Left lobe of liver (tissue), 2 donors: ENCODE measurements around the gene SLC9A9. TPM values are rescaled to one million over a fixed set of nuclear protein-coding genes. Genes with fewer than 3 reads are reported as not detected.
"Not testable (repeated sequence)": the region's sequence is repeated elsewhere in the genome, so short reads cannot be mapped to it uniquely, and the experiment has no call there.

ENCODE experiments used
- ATAC-seq: fragments of 200-7000 bp; cut with Tn5 transposase; one replicate; pipeline ENCODE4 v1.9.1; 2020; ENCODE audit warnings: mild to moderate bottlenecking, moderate library complexity
- DNase-seq: peaks from one replicate; pipeline ENCODE4 v3.0.0-alpha.2; 2020; ENCODE audit warnings: low spot score
- total RNA-seq: library from RNA; stranded (reverse); gene quantifications from one replicate; pipeline ENCODE4 v1.2.1, GENCODE V29; 2021
- donor health status: DM: no; HTN: no; CAD: no; lungs with moderate emphysema.
- donor health status: DM: no; HTN: yes; CAD: no.

The SLC9A9 gene
- total RNA-seq, 1 donor from 2014 or later = 2.5 TPM

DNA sequence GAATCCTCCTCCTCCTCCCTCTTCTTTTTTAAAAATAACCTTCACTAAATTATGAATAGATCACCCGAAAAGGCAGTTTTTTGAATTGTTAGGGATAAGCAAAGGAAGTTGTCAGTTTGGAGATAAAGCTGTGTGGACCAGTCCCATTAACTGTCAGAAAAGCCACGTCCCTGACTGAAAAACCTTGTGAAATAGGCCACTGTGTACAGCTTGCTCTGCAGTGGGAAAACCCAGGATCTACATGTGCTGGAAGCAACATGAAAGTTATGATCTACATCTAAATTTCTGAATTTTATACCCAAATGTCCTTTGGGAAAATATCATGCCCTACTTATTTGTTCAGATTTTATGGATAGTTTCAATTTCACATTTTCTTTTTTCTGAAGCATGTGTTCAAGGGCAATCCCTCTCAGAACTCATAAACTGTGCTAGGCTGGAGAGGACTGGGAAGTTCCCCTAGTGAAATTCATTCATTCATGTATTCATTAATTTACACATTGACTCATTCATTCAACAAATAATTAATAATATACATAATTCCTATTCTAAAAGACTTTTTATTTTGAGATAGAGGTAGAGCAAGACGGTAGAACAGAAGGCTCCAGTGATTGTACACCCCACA, 149.5 kb downstream of the SLC9A9 start:
- no peak for ATAC-seq
- DNase-seq = no peak

DNA sequence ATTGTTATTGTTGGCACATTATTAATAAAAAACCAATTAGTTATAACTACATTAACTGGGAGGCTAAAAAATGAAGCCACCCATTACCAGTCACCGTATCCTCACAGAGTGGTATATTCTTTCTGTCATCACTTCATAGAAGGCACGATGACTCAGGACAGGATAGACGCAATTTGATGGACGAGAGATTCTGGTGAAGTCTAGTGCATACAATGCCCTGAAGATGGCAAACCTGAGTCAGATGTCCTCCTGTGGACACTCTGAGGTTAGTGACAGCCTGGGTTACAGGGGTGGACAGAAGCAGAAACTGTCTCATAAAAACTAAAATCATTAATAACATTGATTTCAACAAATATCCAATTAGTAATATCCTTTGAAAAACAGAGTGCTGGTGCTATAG, 150.3 kb downstream of the SLC9A9 start:
- DNase-seq (no peak), ATAC-seq (no peak)

DNA sequence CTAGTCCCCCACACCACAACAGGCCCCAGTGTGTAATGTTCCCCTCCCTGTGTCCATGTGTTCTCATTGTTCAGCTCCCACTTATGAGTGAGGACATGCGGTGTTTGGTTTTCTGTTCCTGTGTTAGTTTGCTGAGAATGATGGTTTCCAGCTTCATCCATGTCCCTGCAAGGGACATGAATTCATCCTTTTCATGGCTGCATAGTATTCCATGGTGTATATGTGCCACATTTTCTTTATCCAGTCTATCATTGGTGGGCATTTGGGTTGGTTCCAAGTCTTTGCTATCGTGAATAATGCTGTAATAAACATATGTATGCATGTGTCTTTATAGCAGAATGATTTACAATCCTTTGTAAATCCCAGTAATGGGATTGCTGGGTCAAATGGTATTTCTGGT, 152.9 kb downstream of the SLC9A9 start:
- DNase-seq, ATAC-seq: not testable (repeated sequence)

DNA sequence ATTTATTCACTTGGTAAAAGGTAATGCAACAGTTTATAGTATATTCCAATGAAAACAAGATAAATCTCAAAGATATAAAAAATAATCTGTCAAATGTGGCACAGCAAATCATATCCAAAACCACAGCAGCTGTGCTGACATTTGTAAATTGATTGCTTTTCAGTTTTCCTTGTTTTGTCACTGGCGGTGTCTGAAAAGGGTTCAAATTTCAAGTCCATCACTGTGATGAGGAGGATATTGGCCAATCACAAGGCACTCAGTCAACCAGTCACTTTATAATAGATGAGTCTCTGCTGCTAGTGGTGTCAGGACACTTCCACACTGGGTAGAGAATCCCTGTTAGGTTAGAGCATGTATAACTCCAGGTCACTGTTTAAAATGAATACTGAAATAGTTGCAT, 154.8 kb downstream of the SLC9A9 start:
- ATAC-seq = no peak
- no peak for DNase-seq

DNA sequence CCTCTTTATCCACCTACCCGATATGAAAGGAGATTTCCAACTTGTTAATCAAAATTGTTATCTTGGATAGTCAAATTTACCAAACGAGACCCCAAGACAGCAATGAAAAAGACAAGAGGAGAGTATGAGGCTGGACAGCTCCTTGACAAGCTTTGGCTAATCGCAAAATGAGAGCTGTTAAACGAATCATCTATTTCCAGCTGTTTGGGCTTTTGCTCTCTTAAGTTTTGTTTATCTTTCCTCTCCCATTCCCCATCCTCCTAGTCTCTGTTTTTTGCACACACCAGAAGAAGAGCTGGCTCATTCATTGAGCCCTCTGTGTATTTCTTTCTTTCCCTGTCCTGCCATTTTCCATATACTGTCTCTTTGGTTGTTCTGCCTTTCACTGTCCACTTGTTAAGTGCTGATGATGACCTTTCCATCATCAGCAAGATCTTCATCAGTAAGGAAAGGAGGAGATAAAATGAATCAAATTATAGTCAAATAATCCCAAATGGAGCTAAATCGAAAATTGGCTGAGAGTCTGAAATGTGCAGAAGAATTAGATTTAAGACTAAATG, 161.6 kb downstream of the SLC9A9 start:
- no peak for ATAC-seq
- no peak for DNase-seq

- DNase-seq = no peak
- ATAC-seq = no peak
Observed at GRCh38 chr3:143685491-143685890, 162.8 kb downstream of the SLC9A9 start.

DNA sequence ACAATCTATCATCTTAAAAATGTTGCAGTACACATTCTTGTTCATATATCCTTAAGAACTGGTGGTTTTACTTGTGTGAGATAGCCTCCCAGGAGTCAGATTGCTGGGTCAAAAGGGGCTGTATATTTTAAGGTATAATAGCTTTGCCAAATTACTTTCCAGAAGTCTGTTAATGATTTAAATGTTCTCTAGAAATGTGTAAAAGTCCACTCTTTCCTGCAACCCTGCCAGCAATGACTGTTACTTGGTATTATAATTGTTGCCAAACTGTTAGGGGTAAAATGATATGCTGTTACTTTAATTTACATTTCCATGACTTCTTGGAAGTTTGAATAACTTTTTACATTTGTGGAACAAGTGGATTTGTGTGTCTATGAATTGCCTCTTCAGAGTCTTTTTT, 170.8 kb downstream of the SLC9A9 start:
- ATAC-seq (peak; percentile 83), DNase-seq (no peak)

DNA sequence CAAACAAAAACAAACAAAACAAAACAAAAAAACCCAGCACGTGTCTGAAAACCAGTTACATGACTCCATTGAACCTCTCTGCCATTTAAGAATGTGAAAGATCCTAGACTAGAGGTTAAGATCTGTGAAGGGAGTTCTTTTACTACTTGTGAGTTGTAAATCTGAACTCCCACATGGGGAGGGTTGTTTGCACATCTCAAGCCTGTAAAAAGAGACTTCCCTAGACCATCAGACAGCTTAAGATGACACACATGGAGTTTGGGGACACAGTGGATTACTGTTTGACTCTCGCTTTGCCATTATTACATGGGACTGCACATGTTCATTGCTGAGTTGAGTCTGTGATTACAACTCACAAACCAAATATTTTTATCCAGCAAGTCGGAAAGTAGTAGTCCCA, 171.5 kb downstream of the SLC9A9 start:
- DNase-seq (no peak), ATAC-seq (no peak)

- ATAC-seq (no peak), DNase-seq (no peak)
Observed at GRCh38 chr3:143676021-143676420, 172.2 kb downstream of the SLC9A9 start.

GRCh38 chr3:143674100-143674968, 173.9 kb downstream of the SLC9A9 start:
- ATAC-seq = peak; percentile 91

GRCh38 chr3:143672396-143673165, 175.7 kb downstream of the SLC9A9 start:
- ATAC-seq = no peak

More at GRCh38 chr3:143674100-143674968, 173.9 kb downstream of the SLC9A9 start:
- peak; percentile 70 for DNase-seq

GRCh38 chr3:143671626-143672025, 176.6 kb downstream of the SLC9A9 start:
- DNase-seq = no peak
- no peak for ATAC-seq

More at GRCh38 chr3:143672396-143673165, 175.7 kb downstream of the SLC9A9 start:
- DNase-seq = no peak

DNA sequence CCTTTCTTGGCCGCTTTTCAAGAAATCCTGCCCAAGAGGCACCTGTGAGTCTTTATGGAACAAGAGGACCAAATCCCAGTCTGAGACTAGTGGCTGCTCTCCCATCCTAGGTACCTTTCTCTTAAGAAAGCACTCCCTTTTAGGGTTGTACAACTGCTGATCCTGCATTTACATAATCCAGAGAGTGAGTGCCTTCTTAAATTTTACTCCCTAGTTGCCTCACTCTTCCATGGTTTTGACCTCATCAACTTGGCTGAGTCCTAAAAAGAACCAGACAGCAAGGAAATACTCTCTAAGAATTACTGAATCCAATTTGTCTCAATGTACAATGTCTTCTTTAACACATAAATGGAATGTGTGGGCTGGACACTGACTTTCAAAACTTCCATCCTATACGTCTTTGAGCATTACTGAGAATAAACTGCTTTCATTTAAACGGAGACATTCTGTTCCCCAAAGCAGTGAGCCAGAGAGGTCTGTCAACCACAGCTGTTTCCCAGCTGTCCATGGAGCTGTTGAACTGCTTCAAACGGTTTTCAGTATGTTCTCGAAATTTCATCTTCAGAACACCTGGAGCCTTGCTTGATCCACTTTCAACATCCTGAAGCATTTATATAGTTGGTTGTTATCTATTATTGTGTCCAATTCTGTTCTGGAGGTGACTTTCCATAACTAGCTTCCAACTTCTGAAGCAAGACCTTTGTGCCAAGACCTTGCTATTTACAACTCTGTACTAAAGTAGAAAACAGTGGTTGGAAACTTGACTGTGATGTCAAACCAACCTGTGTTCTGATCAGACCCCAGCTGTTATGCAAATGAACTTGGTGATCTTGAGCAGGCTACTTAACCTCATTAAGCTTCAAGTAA, 179.1 kb downstream of the SLC9A9 start:
- DNase-seq (no peak), ATAC-seq (no peak)

DNA sequence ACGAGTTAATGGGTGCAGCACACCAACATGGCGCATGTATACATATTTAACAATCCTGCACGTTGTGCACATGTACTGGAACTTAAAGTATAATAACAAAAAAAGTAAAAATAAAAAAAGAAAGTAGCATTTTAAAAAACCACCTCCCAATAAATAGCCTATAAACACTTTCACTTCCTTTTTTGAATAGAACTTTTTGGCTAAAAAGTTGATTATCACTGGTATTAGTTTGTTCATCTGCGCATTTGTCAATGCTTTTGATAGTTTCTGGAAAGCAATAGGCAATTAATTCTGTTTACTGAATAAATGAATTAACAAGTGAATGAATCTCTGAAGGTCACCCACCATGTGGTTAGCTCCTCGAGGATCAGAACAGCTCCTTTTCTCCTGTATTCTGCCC, 179.9 kb downstream of the SLC9A9 start:
- ATAC-seq (no peak), DNase-seq (no peak)

DNA sequence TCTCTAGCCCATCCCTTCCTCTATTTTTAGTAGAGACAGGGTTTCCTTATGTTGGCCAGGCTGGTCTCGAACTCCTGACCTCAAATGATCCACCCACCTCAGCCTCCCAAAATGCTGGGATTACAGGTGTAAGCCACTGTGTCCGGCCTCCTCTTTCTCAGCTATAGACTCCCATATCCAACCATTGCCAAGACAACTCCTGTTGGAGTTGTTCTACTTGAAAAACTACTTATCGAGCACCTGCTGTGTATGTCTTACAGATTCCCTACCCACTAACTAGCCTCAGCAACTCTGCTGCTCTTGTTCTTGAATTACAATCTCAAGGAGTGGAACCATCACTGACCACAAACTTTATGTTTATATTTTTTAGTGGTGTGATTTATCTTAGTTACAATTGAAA, 186.6 kb downstream of the SLC9A9 start:
- DNase-seq = no peak
- ATAC-seq = no peak

- DNase-seq = no peak
- ATAC-seq = no peak
Observed at GRCh38 chr3:143658861-143659260, 189.4 kb downstream of the SLC9A9 start.

GRCh38 chr3:143658116-143658515, 190.2 kb downstream of the SLC9A9 start:
- ATAC-seq (no peak), DNase-seq (no peak)

- no peak for DNase-seq
- no peak for ATAC-seq
Observed at GRCh38 chr3:143657391-143657790, 190.9 kb downstream of the SLC9A9 start.

DNA sequence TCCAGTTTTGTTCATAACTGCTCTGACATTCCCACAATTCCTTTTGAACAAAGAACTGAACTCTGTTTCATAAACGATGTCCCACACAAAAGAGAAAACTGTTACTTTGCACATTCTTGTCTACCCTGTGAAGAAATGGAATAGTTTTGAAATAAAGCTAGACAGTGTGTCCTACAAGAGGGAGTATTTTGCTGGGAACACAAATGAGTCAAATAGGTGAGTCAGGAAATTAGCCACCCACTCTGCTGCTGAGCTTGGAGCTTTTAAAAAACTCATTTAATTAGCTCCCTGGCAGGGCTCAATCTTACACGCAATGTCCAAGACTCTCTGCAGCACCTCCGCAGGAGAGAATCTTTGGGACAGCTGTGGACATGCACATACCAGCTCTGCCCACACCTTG, 193.4 kb downstream of the SLC9A9 start:
- no peak for ATAC-seq
- DNase-seq = no peak

GRCh38 chr3:143653935-143654334, 194.3 kb downstream of the SLC9A9 start:
- no peak for ATAC-seq
- DNase-seq = no peak
